IMR-90 (cell line): ENCODE measurements around the gene RAF1. TPM values are rescaled to one million over a fixed set of nuclear protein-coding genes. Genes with fewer than 3 reads are reported as not detected.

Source experiments
- ATAC-seq: fragments of 200-7000 bp; cut with Tn5 transposase; 2 replicates; pipeline ENCODE4 v1.9.1; 2020; ENCODE audit warnings: low read depth, mild to moderate bottlenecking, moderate library complexity
- BruUV-seq: library from RNA; stranded (reverse); fragments of 400-500 nt; replicated peaks from 2 replicates; lab custom pipeline; 2021; lab: Mats Ljungman, UMichigan
- CTCF ChIA-PET: fragments of 300-600 bp; formaldehyde crosslinking; extraction: SDS; loops from one replicate; lab custom pipeline; 2021; ENCODE audit warnings: antibody characterized with exemption; lab: Yijun Ruan, JAX
- POLR2A ChIA-PET: fragments of 300-600 bp; sonication (Branson Sonifier 250); formaldehyde crosslinking; loops from one replicate; lab custom pipeline; 2022; ENCODE audit warnings: antibody characterized with exemption; ENCODE audit not compliant: unreplicated experiment; lab: Charles Lee
- DNase-seq: peaks from one replicate; pipeline ENCODE4 v3.0.0; 2013
- H2AFZ ChIP-seq: replicated peaks from 2 replicates; pipeline ENCODE3; 2013; ENCODE audit warnings: low read length, mild to moderate bottlenecking; ENCODE audit not compliant: poor library complexity
- H2AK5ac ChIP-seq: 2 replicates; pipeline ENCODE4 v1.6.1; 2013; ENCODE audit warnings: low read depth, low read length, inconsistent platforms
- H2AK9ac ChIP-seq: replicated peaks from 2 replicates; pipeline ENCODE3; 2013; ENCODE audit warnings: mild to moderate bottlenecking, low read depth, low read length, moderate library complexity; ENCODE audit not compliant: poor library complexity
- H2BK120ac ChIP-seq: 2 replicates; pipeline ENCODE4 v1.6.1; 2013; ENCODE audit warnings: low read depth, low read length, inconsistent platforms
- H2BK15ac ChIP-seq: 3 replicates; pipeline ENCODE4 v1.6.1; 2013; ENCODE audit warnings: low read depth, low read length, inconsistent platforms
- H2BK20ac ChIP-seq: 2 replicates; pipeline ENCODE4 v1.6.1; 2013; ENCODE audit warnings: low read depth, mild to moderate bottlenecking, inconsistent platforms, low read length, moderate library complexity
- H2BK5ac ChIP-seq: 2 replicates; pipeline ENCODE4 v1.6.1; 2013; ENCODE audit warnings: mild to moderate bottlenecking, low read depth, low read length, inconsistent platforms; ENCODE audit not compliant: poor library complexity, severe bottlenecking
- H3K14ac ChIP-seq: replicated peaks from 2 replicates; pipeline ENCODE4 v1.6.1; 2013; ENCODE audit warnings: low read depth, low read length, inconsistent platforms
- H3K18ac ChIP-seq: 2 replicates; pipeline ENCODE4 v1.6.1; 2013; ENCODE audit warnings: low read depth, low read length, control low read depth
- H3K23ac ChIP-seq: 2 replicates; pipeline ENCODE4 v1.6.1; 2013; ENCODE audit warnings: low read depth, low read length, inconsistent platforms
- H3K27ac ChIP-seq: 2 replicates; pipeline ENCODE4 v1.5.1; 2013; ENCODE audit warnings: mild to moderate bottlenecking, control low read depth, low read length; ENCODE audit not compliant: insufficient read depth
- H3K27me3 ChIP-seq: 2 replicates; pipeline ENCODE4 v1.6.1; 2013; ENCODE audit warnings: low read length; ENCODE audit not compliant: control insufficient read depth, insufficient read depth
- H3K36me3 ChIP-seq: 2 replicates; pipeline ENCODE4 v1.6.1; 2013; ENCODE audit warnings: low read length, mixed read lengths; ENCODE audit not compliant: control insufficient read depth, insufficient read depth
- H3K4ac ChIP-seq: 2 replicates; pipeline ENCODE4 v1.6.1; 2013; ENCODE audit warnings: low read depth, low read length, inconsistent platforms
- H3K4me1 ChIP-seq: 2 replicates; pipeline ENCODE4 v1.6.1; 2013; ENCODE audit warnings: low read length, mixed read lengths; ENCODE audit not compliant: control insufficient read depth, insufficient read depth
- H3K4me2 ChIP-seq: 2 replicates; pipeline ENCODE4 v1.6.1; 2013; ENCODE audit warnings: low read depth, mild to moderate bottlenecking, control low read depth, low read length, moderate library complexity
- H3K4me3 ChIP-seq: 2 replicates; pipeline ENCODE4 v1.5.1; 2013; ENCODE audit warnings: low read depth, mild to moderate bottlenecking, control low read depth, low read length, moderate library complexity; ENCODE audit not compliant: insufficient read depth
- H3K56ac ChIP-seq: 2 replicates; pipeline ENCODE4 v1.6.1; 2013; ENCODE audit warnings: low read length, inconsistent platforms; ENCODE audit not compliant: insufficient read depth; ENCODE audit errors: extremely low read depth
- H3K79me1 ChIP-seq, 2 experiments: 2 replicates each; pipeline ENCODE4 v1.6.1; 2013; ENCODE audit warnings: low read length in 2 of 2, inconsistent platforms in 1 of 2, low read depth in 1 of 2
- H3K9ac ChIP-seq: 2 replicates; pipeline ENCODE4 v1.6.1; 2013; ENCODE audit warnings: low read depth, low read length, control low read depth
- H3K9me1 ChIP-seq: 2 replicates; pipeline ENCODE4 v1.6.1; 2013; ENCODE audit warnings: low read length, inconsistent platforms; ENCODE audit not compliant: insufficient read depth
- H3K9me3 ChIP-seq: 2 replicates; pipeline ENCODE4 v1.6.1; 2013; ENCODE audit warnings: low read length; ENCODE audit not compliant: control insufficient read depth, insufficient read depth
- H4K20me1 ChIP-seq: 2 replicates; pipeline ENCODE4 v1.6.1; 2013; ENCODE audit warnings: low read length, inconsistent platforms; ENCODE audit not compliant: insufficient read depth
- H4K5ac ChIP-seq: 2 replicates; pipeline ENCODE4 v1.6.1; 2013; ENCODE audit warnings: mild to moderate bottlenecking, low read depth, low read length, control low read depth
- H4K8ac ChIP-seq, 2 experiments: 2 replicates each; pipeline ENCODE4 v1.6.1; 2013; ENCODE audit warnings: low read depth in 2 of 2, low read length in 2 of 2, control low read depth in 1 of 2, inconsistent platforms in 1 of 2
- H4K91ac ChIP-seq: 2 replicates; pipeline ENCODE4 v1.6.1; 2013; ENCODE audit warnings: low read depth, low read length, inconsistent platforms; ENCODE audit not compliant: insufficient read depth
- BHLHE40 ChIP-seq: fragments of 150-350 bp; IDR thresholded peaks from 2 replicates; pipeline ENCODE4 v1.6.1; 2016; ENCODE audit warnings: mild to moderate bottlenecking, low read depth, low read length
- CEBPB ChIP-seq: IDR thresholded peaks from 2 replicates; pipeline ENCODE4 v1.6.1; 2012; ENCODE audit warnings: low read depth, low read length, improper control_type of control experiment
- FOS ChIP-seq: fragments of 150-350 bp; IDR thresholded peaks from 2 replicates; pipeline ENCODE4 v1.6.1; 2016; ENCODE audit warnings: low read depth, low read length
- POLR2A ChIP-seq: IDR thresholded peaks from 2 replicates; pipeline ENCODE4 v1.6.1; 2012; ENCODE audit warnings: mild to moderate bottlenecking, low read depth, low read length
- USF2 ChIP-seq: fragments of 150-350 bp; IDR thresholded peaks from 2 replicates; pipeline ENCODE4 v1.6.1; 2017; ENCODE audit warnings: mild to moderate bottlenecking, antibody characterized with exemption, low read length, low read depth
- WGBS, 2 experiments: methylation state at CpG; one replicate each; pipeline versions ENCODE4 v1.1.5 to v1.1.7; 2013; ENCODE audit warnings: missing lambda C conversion rate in 2 of 2; ENCODE audit not compliant: insufficient read length in 1 of 2; ENCODE audit errors: extremely low coverage in 2 of 2; 5-methylcytosine and 5-hydroxymethylcytosine counted together
- dilution Hi-C: fragments of 300-500 bp; cut with HindIII; formaldehyde crosslinking; loops from one replicate; pipeline ENCODE4 v1.14.3; 2018; ENCODE audit warnings: low sequenced_read_pairs; ENCODE audit not compliant: unreplicated experiment
- in situ Hi-C: fragments of 300-500 bp; cut with MboI; formaldehyde crosslinking; loops from 3 replicates; pipeline ENCODE4 v1.14.3; 2019; ENCODE audit warnings: low sequenced_read_pairs, inconsistent platforms, mixed read lengths
- intact Hi-C: fragments of 100-400 bp; cut with micrococcal nuclease; formaldehyde crosslinking; loops from 2 replicates; pipeline ENCODE4 v1.10.0; 2022
- polyA plus RNA-seq, 3 experiments: library from polyadenylated mRNA; depleted of rRNA; stranded (reverse); fragments of >200 nt; gene quantifications; 2 replicates each; pipeline ENCODE4 v1.2.3, GENCODE V29; 2012; ENCODE audit warnings: low replicate concordance in 1 of 3
- total RNA-seq: library from RNA; depleted of rRNA; stranded (reverse); fragments of >200 nt; gene quantifications from 2 replicates; pipeline ENCODE4 v1.2.3, GENCODE V29; 2012

Gene RAF1
- total and polyA plus RNA-seq, 2 of the 4 experiments (the other 2 are of a cell fraction): 115 to 151 TPM

GRCh38 chr3:12681089-12681942 is 17.4 kb upstream of the RAF1 start:
- Histone ChIP-seq H2AK5ac (peak overlapping the region; percentile 73; the same call in 1 of the 2 replicates), H3K79me1 (no peaks in the 10 kb centered on the region; a peak in 1 of 4 replicates), H2BK120ac (peak overlapping the region; percentile 44; the same call in 1 of the 2 replicates), H3K14ac (peak overlapping the region; percentile 62), H3K36me3 (no peaks in the 10 kb centered on the region), H3K27ac (peak overlapping the region; percentile 45; the same call in 1 of the 2 replicates), H3K9me1 (peaks cover 5% of the 10 kb centered on the region; the same call in 1 of the 2 replicates), H2BK20ac (peak overlapping the region; percentile 41; the same call in 1 of the 2 replicates), H3K9me3 (no peaks in the 10 kb centered on the region), H4K91ac (peak overlapping the region; percentile 53; the same call in 1 of the 2 replicates), H4K5ac (peak overlapping the region; percentile 27), H4K20me1 (no peaks in the 10 kb centered on the region), H2AK9ac (peak overlapping the region; percentile 8), H3K23ac (0 out of 2 replicates have a peak overlapping the region, but pooled peaks have one; percentile 43), H2BK5ac (peak overlapping the region; percentile 70), H3K56ac (no peak overlapping the region), H3K4me1 (peaks cover 6% of the 10 kb centered on the region), H3K27me3 (no peaks in the 10 kb centered on the region), H3K4ac (peak overlapping the region; percentile 62; the same call in 1 of the 2 replicates), H3K4me2 (peak overlapping the region; percentile 14; the same call in 1 of the 2 replicates), H3K9ac (no peak overlapping the region), H3K4me3 (no peak overlapping the region), H3K18ac (peak overlapping the region; percentile 68), H2BK15ac (peak overlapping the region; percentile 69; the same call in 2 of the 3 replicates), H4K8ac (peak overlapping the region; percentile 84 to 94), H2AFZ (peak overlapping the region; percentile 81)
- peak; percentile 36 for ATAC-seq
- dilution Hi-C loops: no loop called here
- in situ Hi-C loops: no loop called here
- DNase-seq: no peak
- CTCF ChIA-PET: interaction anchor here (0.6 to 1.6 kb wide), 4 partner anchors 19 to 314 kb away, joined by 3 to 4 read pairs (median 3); no protein-coding TSS in a partner anchor
- TF ChIP-seq FOS (no peak), POLR2A (no peak), BHLHE40 (no peak), CEBPB (no peak), USF2 (no peak)
- BruUV-seq: no TSS peak
- intact Hi-C loops: no loop called here
- POLR2A ChIA-PET: interaction anchor here (0.6 kb wide), 1 partner anchor 91 kb away, joined by 7 read pairs; no protein-coding TSS in a partner anchor
- 75% methylated on average over 1 of the region's 4 CpGs; no CpG with 5 or more reads in 1 of the 2 experiments for WGBS, 2 experiments
